Activated CD4-positive, CD25-positive, alpha-beta regulatory T cell (primary cell): ENCODE results near the gene MSN.
"Not testable (repeated sequence)": the region's sequence is repeated elsewhere in the genome, so short reads cannot be mapped to it uniquely, and the experiment has no call there.

ENCODE experiments used
- DNase-seq, 4 experiments: peaks; one replicate each; lab custom pipeline; 2025; lab: John Stamatoyannopoulos, UW

The MSN gene

GRCh38 chrX:65720381-65720964 is 53.0 kb downstream of the MSN start:
- DNase-seq = no peak

- no peak for DNase-seq
These were observed 56.3 kb downstream of the MSN start for GRCh38 chrX:65723706-65724105.

- DNase-seq = no peak
These were observed 59.3 kb downstream of the MSN start for GRCh38 chrX:65726715-65727114.

- no peak for DNase-seq
These were observed 64.3 kb downstream of the MSN start for GRCh38 chrX:65731684-65732289.

GRCh38 chrX:65740909-65741308 is 73.5 kb downstream of the MSN start:
- no peak for DNase-seq

- DNase-seq = no peak
These were observed 74.4 kb downstream of the MSN start for GRCh38 chrX:65741823-65742222.

GRCh38 chrX:65744965-65745364 is 77.5 kb downstream of the MSN start:
- no peak for DNase-seq

- DNase-seq = no peak
These were observed 78.0 kb downstream of the MSN start for GRCh38 chrX:65745427-65745826.

- DNase-seq = no peak
These were observed 78.5 kb downstream of the MSN start for GRCh38 chrX:65745992-65746391.

- no peak for DNase-seq
These were observed 83.4 kb downstream of the MSN start for GRCh38 chrX:65750674-65751469.

GRCh38 chrX:65751519-65751918 is 84.1 kb downstream of the MSN start:
- no peak for DNase-seq

- no peak for DNase-seq
These were observed 84.8 kb downstream of the MSN start for GRCh38 chrX:65752294-65752693.

GRCh38 chrX:65755786-65756185 is 88.3 kb downstream of the MSN start:
- no peak for DNase-seq

- DNase-seq = no peak
These were observed 90.5 kb downstream of the MSN start for GRCh38 chrX:65757943-65758342.

- DNase-seq = no peak
These were observed 91.1 kb downstream of the MSN start for GRCh38 chrX:65758505-65758904.

- DNase-seq = not testable (repeated sequence)
These were observed 92.1 kb downstream of the MSN start for GRCh38 chrX:65759525-65759924.

GRCh38 chrX:65769564-65770292 is 102.3 kb downstream of the MSN start:
- DNase-seq = no peak

GRCh38 chrX:65772842-65773241 is 105.4 kb downstream of the MSN start:
- no peak for DNase-seq

GRCh38 chrX:65781845-65782244 is 114.4 kb downstream of the MSN start:
- DNase-seq = no peak

- DNase-seq = no peak
These were observed 116.3 kb downstream of the MSN start for GRCh38 chrX:65783746-65784145.
